A549 treated with AZD9567 at 1 μM for 4 hours (cell line): ENCODE measurements around the gene COL1A2. TPM values are rescaled to one million over a fixed set of nuclear protein-coding genes. Genes with fewer than 3 reads are reported as not detected.

ENCODE experiments used
- total RNA-seq: library from RNA; stranded (reverse); fragments of 200-300 nt; extraction: Qiagen RNA extraction; gene quantifications from 5 replicates; pipeline ENCODE4 v1.2.3, GENCODE V29; 2022; ENCODE audit not compliant: insufficient read depth

Gene COL1A2
- 0.10 TPM in 1 of 5 replicates, not detected in the others for total RNA-seq

DNA sequence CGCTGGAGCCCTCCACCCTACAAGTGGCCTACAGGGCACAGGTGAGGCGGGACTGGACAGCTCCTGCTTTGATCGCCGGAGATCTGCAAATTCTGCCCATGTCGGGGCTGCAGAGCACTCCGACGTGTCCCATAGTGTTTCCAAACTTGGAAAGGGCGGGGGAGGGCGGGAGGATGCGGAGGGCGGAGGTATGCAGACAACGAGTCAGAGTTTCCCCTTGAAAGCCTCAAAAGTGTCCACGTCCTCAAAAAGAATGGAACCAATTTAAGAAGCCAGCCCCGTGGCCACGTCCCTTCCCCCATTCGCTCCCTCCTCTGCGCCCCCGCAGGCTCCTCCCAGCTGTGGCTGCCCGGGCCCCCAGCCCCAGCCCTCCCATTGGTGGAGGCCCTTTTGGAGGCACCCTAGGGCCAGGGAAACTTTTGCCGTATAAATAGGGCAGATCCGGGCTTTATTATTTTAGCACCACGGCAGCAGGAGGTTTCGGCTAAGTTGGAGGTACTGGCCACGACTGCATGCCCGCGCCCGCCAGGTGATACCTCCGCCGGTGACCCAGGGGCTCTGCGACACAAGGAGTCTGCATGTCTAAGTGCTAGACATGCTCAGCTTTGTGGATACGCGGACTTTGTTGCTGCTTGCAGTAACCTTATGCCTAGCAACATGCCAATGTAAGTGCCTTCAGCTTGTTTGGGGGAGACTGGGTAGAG, at the start of gene COL1A2:
COL1A2 (plus strand) TSS at position 459 of the 704 bp plus-strand sequence; CDS start at position 596, 137 bp downstream.

Other genes starting within 250 kb of the COL1A2 start
- gene CASD1, start 114.9 kb downstream of the COL1A2 start, total RNA-seq, result 7.4 to 19.2 TPM (median 11.3 TPM) in 5 replicates